Neutrophil (primary cell): ENCODE results near the gene LAMTOR4.
A peak's percentile ranks its signal among the peaks of the same experiment; 100 is the strongest.
"Not testable (repeated sequence)": the region's sequence is repeated elsewhere in the genome, so short reads cannot be mapped to it uniquely, and the experiment has no call there.

Experiments used
- H3K27ac ChIP-seq: fragments of 200-600 bp; sonication (generic); 2 replicates; pipeline ENCODE4 v1.5.1; 2016; ENCODE audit warnings: mild to moderate bottlenecking, moderate library complexity
- H3K27me3 ChIP-seq: fragments of 200-600 bp; sonication (generic); 2 replicates; pipeline ENCODE4 v1.6.0; 2016; ENCODE audit warnings: mild to moderate bottlenecking
- H3K36me3 ChIP-seq: fragments of 200-600 bp; sonication (generic); 2 replicates; pipeline ENCODE4 v1.5.1; 2017
- H3K4me1 ChIP-seq, 2 experiments: fragments of 200-600 bp in 1 of 2; sonication (generic) in 1 of 2; 1 replicate in 1 of 2; 2 replicates in 1 of 2; pipeline versions ENCODE4 v1.5.1 to v1.6.1; 2013 to 2016; ENCODE audit warnings: low read depth in 1 of 2, low read length in 1 of 2, mild to moderate bottlenecking in 1 of 2, moderate library complexity in 1 of 2; ENCODE audit not compliant: control insufficient read depth in 1 of 2, insufficient read depth in 1 of 2
- H3K4me3 ChIP-seq, 2 experiments: fragments of 200-600 bp in 1 of 2; sonication (generic) in 1 of 2; 1 replicate in 1 of 2; 2 replicates in 1 of 2; pipeline ENCODE4 v1.5.1; 2013 to 2016; ENCODE audit warnings: low read depth in 1 of 2, low read length in 1 of 2, mild to moderate bottlenecking in 1 of 2, moderate library complexity in 1 of 2
- H3K9me3 ChIP-seq: fragments of 200-600 bp; sonication (generic); 2 replicates; pipeline ENCODE4 v1.5.1; 2016
- TF ChIP-seq, protein P1 (sequence below): fragments of 200-600 bp; sonication (generic); IDR thresholded peaks from 2 replicates; pipeline ENCODE4 v1.5.1; 2016; ENCODE audit warnings: antibody characterized with exemption

LAMTOR4 gene

DNA sequence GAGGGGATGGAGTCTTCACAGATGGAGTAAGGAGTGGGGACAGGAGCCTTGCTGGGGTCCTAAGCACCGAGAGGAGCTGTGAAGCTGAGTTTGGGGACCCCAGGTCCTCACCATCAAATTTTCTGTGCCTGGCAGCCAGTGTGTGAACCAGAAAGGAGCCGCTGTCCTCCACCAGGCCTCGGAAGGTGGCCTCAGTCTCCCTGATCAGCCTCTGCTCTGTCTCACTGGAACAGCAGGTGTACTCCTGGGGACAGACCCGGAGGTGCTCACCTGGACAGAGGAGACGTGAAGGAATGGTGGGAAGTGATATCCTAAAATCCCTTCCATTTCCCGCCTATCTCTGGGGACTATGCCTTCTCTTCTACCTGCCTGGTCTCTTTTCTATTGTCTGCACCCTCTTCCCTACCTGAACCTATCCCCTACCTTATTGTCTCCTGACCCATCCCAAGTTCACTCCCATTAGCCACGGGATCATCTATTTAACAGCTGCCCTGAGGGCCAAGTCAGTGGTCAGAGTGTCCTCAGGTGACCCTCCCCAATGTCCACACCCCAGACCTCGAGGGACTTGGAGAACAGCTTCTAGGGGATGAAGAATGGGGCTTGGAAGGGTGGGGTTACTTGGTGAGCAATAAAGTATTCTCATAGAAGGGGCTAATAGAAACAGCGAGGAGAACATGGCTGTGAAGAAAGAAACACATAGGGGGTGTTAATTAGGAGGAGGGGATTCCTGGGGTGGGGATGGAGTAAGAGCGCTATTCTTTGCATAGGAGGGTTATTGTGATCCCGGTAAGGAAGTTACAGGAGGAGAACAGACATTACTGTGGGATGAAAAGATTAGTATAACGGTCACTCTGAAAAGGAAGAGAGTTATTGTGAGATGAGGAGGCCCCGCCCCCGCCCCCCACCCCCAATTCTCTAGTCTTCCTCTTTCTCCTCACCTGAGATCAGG is 27.7 kb downstream of the LAMTOR4 start:
- peak overlapping the region; percentile 73 to 83 for H3K4me3 ChIP-seq
- no peaks in the 10 kb centered on the region for H3K9me3 ChIP-seq
- TF ChIP-seq, protein P1, sequence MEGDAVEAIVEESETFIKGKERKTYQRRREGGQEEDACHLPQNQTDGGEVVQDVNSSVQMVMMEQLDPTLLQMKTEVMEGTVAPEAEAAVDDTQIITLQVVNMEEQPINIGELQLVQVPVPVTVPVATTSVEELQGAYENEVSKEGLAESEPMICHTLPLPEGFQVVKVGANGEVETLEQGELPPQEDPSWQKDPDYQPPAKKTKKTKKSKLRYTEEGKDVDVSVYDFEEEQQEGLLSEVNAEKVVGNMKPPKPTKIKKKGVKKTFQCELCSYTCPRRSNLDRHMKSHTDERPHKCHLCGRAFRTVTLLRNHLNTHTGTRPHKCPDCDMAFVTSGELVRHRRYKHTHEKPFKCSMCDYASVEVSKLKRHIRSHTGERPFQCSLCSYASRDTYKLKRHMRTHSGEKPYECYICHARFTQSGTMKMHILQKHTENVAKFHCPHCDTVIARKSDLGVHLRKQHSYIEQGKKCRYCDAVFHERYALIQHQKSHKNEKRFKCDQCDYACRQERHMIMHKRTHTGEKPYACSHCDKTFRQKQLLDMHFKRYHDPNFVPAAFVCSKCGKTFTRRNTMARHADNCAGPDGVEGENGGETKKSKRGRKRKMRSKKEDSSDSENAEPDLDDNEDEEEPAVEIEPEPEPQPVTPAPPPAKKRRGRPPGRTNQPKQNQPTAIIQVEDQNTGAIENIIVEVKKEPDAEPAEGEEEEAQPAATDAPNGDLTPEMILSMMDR: no peak
- H3K27ac ChIP-seq: peak overlapping the region; percentile 38
- H3K36me3 ChIP-seq: no peaks in the 10 kb centered on the region
- H3K4me1 ChIP-seq: peaks cover 15 to 27% of the 10 kb centered on the region in 2 experiments
- H3K27me3 ChIP-seq: peaks cover 68% of the 10 kb centered on the region

DNA sequence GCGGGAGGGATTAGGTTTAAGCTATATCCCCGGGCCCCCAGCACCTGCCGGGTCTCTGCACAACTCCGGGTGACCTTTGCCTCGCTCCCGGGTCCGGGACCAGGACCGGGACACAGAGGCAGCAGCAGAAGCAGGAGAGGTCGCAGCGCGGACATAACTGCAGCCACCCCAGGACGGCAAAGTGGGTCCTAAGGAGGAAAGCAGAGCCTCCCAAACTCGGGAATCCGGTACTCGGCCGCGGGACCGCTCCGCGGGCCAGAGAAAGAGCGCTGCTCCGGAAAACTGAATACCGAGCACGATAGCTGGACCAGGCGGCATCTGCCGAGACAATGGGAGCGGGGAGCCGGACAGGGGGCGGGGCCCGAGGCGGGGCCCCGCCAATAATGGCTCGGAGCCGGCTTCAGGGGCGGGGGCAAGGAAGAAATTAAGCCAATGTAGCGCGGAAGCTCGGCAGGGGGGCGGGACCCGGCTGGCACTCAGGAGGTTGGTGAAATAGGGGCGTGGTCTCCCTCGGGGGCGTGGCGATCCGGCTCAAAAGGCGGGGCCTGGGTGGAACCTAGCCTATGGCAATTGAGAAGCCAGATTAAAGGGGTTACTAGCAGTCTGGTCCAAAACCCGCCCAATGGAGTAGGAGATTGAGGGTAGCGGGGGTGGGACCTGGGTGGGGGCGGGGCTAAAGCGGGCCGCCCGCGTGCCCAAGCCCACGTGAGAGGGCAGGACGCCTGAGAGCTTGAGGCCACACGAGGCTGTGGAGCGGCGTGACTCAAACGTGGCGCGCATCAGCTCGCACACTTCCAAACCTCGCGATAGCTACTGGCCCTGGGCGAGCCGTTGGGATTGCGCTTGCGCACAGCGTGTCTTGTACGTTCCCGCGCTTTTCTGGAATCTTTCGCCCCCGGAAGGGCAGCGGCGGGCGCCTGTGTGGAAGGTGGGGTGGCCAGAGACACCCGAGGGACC is 28.6 kb downstream of the LAMTOR4 start, which contains the start of the genes GPC2 and STAG3:
Gene GPC2, minus strand, starts transcription at position 337 of the 957 bp plus-strand sequence. Its CDS starts 182 bp downstream, at position 155.
Gene STAG3, plus strand, starts transcription at position 874 of the 957 bp plus-strand sequence. CDS start 2,639 bp downstream, outside the sequence.
- H3K27ac ChIP-seq: peak within 1 kb of the TSS; percentile 38
- H3K9me3 ChIP-seq: no peaks in the 10 kb centered on the region
- peak within 1 kb of the TSS; percentile 73 to 83 for H3K4me3 ChIP-seq
- TF ChIP-seq, protein P1: peak; percentile 15
- H3K36me3 ChIP-seq: no peaks in the 10 kb centered on the region
- H3K27me3 ChIP-seq: peaks cover 61% of the 10 kb centered on the region
- H3K4me1 ChIP-seq: peaks cover 15 to 19% of the 10 kb centered on the region in 2 experiments

DNA sequence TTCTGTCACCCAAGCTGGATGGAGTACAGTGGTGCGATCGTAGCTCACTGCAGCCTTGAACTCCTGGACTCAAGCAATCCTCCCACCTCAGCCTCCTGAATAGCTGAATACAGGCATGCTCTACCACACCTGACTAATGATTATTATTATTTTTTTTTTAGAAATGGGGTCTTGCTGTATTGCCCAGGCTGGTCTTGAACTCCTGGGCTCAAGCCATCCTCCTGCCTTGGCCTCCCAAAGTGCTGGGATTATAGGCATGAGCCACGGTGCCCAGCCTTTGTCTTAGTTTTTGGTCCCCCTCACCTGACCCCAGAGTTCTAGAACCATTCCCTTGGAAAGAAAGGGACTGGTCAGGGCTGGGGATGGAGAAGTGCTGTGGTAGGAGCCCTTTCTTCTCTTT is 31.4 kb downstream of the LAMTOR4 start:
- H3K36me3 ChIP-seq, H3K27ac ChIP-seq, H3K9me3 ChIP-seq: not testable (repeated sequence)

DNA sequence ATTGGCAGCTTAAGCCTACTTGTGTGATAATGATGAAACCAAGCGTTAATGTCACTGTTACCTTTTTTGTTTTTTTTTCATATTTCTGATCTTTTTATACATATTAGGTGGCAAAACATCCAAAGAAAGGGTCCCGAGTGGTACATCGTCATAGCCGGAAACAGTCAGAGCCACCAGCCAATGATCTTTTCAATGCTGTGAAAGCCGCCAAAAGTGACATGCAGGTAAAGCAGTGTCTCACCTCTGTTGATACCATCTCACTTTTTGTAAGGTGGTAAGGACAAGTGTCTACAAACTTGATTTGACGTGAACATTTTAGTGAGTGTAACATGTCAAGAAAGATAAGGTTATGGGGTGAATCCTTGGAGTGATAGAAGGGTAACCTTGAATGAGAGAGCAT is 33.9 kb downstream of the LAMTOR4 start:
- not testable (repeated sequence) for H3K4me1 ChIP-seq, H3K27ac ChIP-seq, H3K36me3 ChIP-seq, H3K4me3 ChIP-seq, H3K9me3 ChIP-seq
- peaks cover 35% of the 10 kb centered on the region for H3K27me3 ChIP-seq

More for the DNA sequence above, 31.4 kb downstream of the LAMTOR4 start:
- not testable (repeated sequence) for H3K4me3 ChIP-seq
- H3K4me1 ChIP-seq: peaks cover 15 to 19% of the 10 kb centered on the region in 2 experiments
- peaks cover 45% of the 10 kb centered on the region for H3K27me3 ChIP-seq

DNA sequence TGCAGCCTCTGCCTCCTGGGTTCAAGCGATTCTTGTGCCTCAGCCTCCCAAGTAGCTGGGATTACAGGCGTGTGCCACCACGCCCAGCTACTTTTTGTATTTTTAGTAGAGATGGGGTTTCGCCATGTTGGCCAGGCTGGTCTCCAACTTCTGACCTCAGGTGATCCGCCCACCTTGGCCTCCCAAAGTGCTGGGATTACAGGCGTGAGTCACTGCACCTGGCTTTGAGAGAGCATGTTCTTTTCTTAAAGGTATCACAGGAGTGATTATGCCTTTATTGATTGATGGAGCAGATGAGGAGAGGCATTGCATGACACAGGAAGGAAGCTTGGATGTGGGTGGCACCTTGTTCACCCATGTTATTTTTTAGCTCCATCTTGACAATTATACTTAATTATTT is 34.4 kb downstream of the LAMTOR4 start:
- not testable (repeated sequence) for H3K9me3 ChIP-seq

DNA sequence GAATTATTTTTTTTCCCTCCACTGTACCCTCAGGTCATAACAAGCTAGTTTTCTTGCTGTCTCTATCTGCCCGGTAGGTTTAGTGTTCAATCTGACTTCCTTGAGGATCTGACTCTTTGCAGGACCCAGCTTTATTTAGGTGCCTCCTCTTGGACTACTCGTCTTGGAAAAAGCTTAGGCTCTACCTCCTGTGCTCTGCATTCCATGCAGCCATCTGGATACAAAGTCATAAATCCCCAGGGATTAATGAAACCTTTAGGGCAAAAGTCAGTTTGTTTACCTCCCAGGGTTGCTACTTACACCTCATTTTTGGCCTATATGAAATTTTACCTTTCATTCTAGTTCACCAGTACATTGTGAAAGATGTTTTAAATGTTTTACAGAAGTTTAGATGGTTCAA is 37.0 kb downstream of the LAMTOR4 start:
- no peaks in the 10 kb centered on the region for H3K9me3 ChIP-seq
- no peak overlapping the region for H3K27ac ChIP-seq
- peaks cover 2 to 4% of the 10 kb centered on the region in 2 experiments for H3K4me1 ChIP-seq
- no peaks in the 10 kb centered on the region for H3K36me3 ChIP-seq
- H3K27me3 ChIP-seq: peaks cover 8% of the 10 kb centered on the region
- TF ChIP-seq, protein P1: no peak
- H3K4me3 ChIP-seq: no peak overlapping the region

More for the DNA sequence above, 34.4 kb downstream of the LAMTOR4 start:
- H3K27ac ChIP-seq, H3K36me3 ChIP-seq, H3K4me1 ChIP-seq, H3K4me3 ChIP-seq: not testable (repeated sequence)
- H3K27me3 ChIP-seq: peaks cover 31% of the 10 kb centered on the region
